Mammary epithelial cell (primary cell): ENCODE measurements around the gene PTGER3.

Experiments used
- EZH2 ChIP-seq: IDR thresholded peaks from 2 replicates; pipeline ENCODE4 v1.6.1; 2012; ENCODE audit warnings: low read length, inconsistent platforms, borderline replicate concordance
- TF ChIP-seq, protein P1 (sequence below), 2 donors: IDR thresholded peaks in 1 of 2; conservative IDR thresholded peaks in 1 of 2; 2 replicates each; pipeline ENCODE4 v1.5.1; 2011 to 2012; ENCODE audit warnings: inconsistent platforms in 2 of 2, low read length in 2 of 2, mild to moderate bottlenecking in 2 of 2, control low read depth in 1 of 2, low read depth in 1 of 2; ENCODE audit not compliant: insufficient read depth in 1 of 2; ENCODE audit errors: extremely low read depth in 1 of 2

DNA sequence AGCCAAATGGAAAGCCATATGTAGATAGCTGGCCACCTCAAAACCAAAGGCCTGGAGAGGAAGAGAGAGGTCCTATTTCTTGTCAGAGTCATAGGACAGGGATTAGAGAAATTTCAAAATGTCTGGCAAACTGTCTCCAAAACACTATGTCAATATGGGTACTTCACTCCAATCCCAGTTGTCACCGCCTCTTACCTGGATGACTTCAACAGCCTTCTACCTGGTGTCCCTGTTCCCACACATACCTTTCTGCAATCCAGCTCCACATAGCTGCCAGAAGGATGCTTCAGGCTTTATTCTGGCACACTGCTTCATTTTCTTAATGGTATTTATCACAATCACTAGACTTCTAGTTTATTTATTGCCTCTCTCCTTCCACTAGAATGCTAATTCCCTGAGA, 14.5 kb downstream of the PTGER3 start:
- TF ChIP-seq, protein P1, sequence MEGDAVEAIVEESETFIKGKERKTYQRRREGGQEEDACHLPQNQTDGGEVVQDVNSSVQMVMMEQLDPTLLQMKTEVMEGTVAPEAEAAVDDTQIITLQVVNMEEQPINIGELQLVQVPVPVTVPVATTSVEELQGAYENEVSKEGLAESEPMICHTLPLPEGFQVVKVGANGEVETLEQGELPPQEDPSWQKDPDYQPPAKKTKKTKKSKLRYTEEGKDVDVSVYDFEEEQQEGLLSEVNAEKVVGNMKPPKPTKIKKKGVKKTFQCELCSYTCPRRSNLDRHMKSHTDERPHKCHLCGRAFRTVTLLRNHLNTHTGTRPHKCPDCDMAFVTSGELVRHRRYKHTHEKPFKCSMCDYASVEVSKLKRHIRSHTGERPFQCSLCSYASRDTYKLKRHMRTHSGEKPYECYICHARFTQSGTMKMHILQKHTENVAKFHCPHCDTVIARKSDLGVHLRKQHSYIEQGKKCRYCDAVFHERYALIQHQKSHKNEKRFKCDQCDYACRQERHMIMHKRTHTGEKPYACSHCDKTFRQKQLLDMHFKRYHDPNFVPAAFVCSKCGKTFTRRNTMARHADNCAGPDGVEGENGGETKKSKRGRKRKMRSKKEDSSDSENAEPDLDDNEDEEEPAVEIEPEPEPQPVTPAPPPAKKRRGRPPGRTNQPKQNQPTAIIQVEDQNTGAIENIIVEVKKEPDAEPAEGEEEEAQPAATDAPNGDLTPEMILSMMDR (conservative IDR thresholded peaks at IDR 0.05 in 1 of 2, IDR thresholded peaks at IDR 0.05 in 1 of 2; ENCODE audit: extremely low read depth in 1 of 2, insufficient read depth in 1 of 2, low read depth in 1 of 2, low read length in 2 of 2), result no peak
- TF ChIP-seq EZH2, result no peak
